Measurements from ENCODE around the gene SCN2B. TPM values are rescaled to one million over a fixed set of nuclear protein-coding genes. Genes with fewer than 3 reads are reported as not detected.
"Not testable (repeated sequence)": the region's sequence is repeated elsewhere in the genome, so short reads cannot be mapped to it uniquely, and the experiment has no call there.

The SCN2B gene
- total and polyA plus RNA-seq, 2 experiments from 2014 or later = not detected

DNA sequence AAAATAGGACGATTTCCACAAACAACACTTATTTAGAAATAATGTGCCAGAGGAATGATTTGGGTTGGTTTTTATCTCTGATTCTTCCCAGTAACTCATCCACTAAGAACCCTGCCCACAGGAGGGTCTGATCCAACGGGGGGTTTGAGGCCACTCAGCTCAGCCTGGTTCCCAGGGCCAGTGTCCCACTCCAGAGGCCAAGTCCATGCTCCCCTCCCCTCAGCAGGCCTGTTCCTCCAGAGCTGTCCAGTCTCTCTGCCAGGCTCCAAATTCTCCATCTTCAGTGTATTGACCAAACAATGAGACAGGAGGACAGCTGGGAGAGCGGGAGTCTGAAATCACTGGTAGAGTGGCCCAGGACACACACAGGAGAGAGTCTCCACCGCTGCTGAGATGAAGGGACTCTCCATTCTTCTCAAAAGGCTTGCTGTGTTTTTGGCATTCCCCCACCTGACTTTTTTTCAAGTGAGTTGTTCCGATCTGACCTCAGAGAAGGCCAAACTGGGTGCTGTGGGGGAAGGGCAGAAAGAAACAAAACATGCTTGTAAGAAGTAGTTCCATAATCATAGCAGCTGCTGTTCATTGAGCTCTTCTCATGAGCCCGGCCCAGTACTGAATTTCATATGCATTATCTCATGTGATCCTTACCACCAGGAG, 17.6 kb upstream of the SCN2B start:
- Histone ChIP-seq H3F3A (ENCODE audit: insufficient read depth) (peaks cover 7% of the 10 kb centered on the region; the same call in 1 of the 2 replicates), H3K9me3 (ENCODE audit: low read depth) (no peaks in the 10 kb centered on the region), H2AFZ (no peak overlapping the region), H3K27ac (no peak overlapping the region), H3K36me3 (ENCODE audit: low read depth) (no peaks in the 10 kb centered on the region), H3K27me3 (replicated peaks; ENCODE audit: insufficient read depth) (peaks cover 14% of the 10 kb centered on the region), H3K9me2 (ENCODE audit: insufficient read depth) (no peaks in the 10 kb centered on the region), H3K4me2 (ENCODE audit: unreplicated experiment) (no peak overlapping the region), H4K20me1 (ENCODE audit: insufficient read depth) (no peaks in the 10 kb centered on the region), H3K4me1 (ENCODE audit: insufficient read depth) (peaks cover 4% of the 10 kb centered on the region), H3K79me2 (ENCODE audit: insufficient read depth) (no peaks in the 10 kb centered on the region), H3K4me3 (no peak overlapping the region), H3K9ac (no peak overlapping the region)
- in situ Hi-C loops (cut with MboI) = loop anchor here (10.0 kb wide), 1 partner anchor 151 kb away; the partner anchor contains the start of genes CD3D and CD3G
- TF ChIP-seq EZH2 (IDR thresholded peaks at IDR 0.05; ENCODE audit: insufficient read depth, poor library complexity, severe bottlenecking) (no peak), EZH2phosphoT487 (IDR thresholded peaks at IDR 0.05; ENCODE audit: insufficient read depth, low read depth) (no peak)
- no peak for DNase-seq
- 64 to 71% methylated on average over 6 of the region's 6 CpGs for WGBS, 2 experiments (ENCODE audit: low coverage in 1 of 2, low lambda C conversion rate in 2 of 2, missing lambda C conversion rate in 2 of 2)

DNA sequence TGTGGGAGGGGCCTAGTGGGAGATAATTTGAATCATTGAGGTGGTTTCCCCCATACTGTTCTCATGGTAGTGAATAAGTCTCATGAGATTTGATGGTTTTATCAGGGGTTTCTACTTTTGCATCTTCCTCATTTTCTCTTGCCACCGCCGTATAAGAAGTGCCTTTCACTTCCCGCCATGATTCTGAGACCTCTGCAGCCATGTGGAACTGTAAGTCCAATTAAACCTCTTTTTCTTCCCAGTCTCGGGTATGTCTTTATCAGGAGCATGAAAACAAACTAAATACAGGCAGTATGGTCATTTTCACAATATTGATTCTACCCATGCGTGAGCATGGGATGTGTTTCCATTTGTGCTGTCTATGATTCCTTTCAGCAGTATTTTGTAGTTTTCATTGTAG, 16.4 kb upstream of the SCN2B start:
- not testable (repeated sequence) for DNase-seq; H3K9ac ChIP-seq; H3K4me2 ChIP-seq (ENCODE audit: unreplicated experiment); H3K4me3 ChIP-seq; H3F3A ChIP-seq (ENCODE audit: insufficient read depth); H4K20me1 ChIP-seq (ENCODE audit: insufficient read depth); H3K9me2 ChIP-seq (ENCODE audit: insufficient read depth); H3K27ac ChIP-seq; H2AFZ ChIP-seq; H3K79me2 ChIP-seq (ENCODE audit: insufficient read depth); H3K9me3 ChIP-seq (ENCODE audit: low read depth); H3K4me1 ChIP-seq (ENCODE audit: insufficient read depth); H3K36me3 ChIP-seq (ENCODE audit: low read depth)
- H3K27me3 ChIP-seq (replicated peaks; ENCODE audit: insufficient read depth) = peaks cover 14% of the 10 kb centered on the region
- WGBS, 2 experiments (ENCODE audit: low coverage in 1 of 2, low lambda C conversion rate in 2 of 2, missing lambda C conversion rate in 2 of 2) = 75 to 79% methylated on average over 5 of the region's 5 CpGs
- in situ Hi-C loops (cut with MboI) = loop anchor here (10.0 kb wide), 1 partner anchor 152 kb away; the partner anchor contains the start of genes CD3D and CD3G

- not testable (repeated sequence) for DNase-seq; H3K9me3 ChIP-seq (ENCODE audit: low read depth); H4K20me1 ChIP-seq (ENCODE audit: insufficient read depth); H3K4me2 ChIP-seq (ENCODE audit: unreplicated experiment); H3K4me1 ChIP-seq (ENCODE audit: insufficient read depth); H3K9me2 ChIP-seq (ENCODE audit: insufficient read depth); H3K27ac ChIP-seq; H3K4me3 ChIP-seq; H3F3A ChIP-seq (ENCODE audit: insufficient read depth); H2AFZ ChIP-seq; H3K9ac ChIP-seq; H3K79me2 ChIP-seq (ENCODE audit: insufficient read depth); H3K36me3 ChIP-seq (ENCODE audit: low read depth); H3K27me3 ChIP-seq (replicated peaks; ENCODE audit: insufficient read depth)
- in situ Hi-C loops (cut with MboI) = loop anchor here (10.0 kb wide), 1 partner anchor 154 kb away; the partner anchor contains the start of genes CD3D and CD3G
- WGBS, 2 experiments (ENCODE audit: low coverage in 1 of 2, low lambda C conversion rate in 2 of 2, missing lambda C conversion rate in 2 of 2) = 84 to 88% methylated on average over 2 of the region's 2 CpGs
These were observed 14.6 kb upstream of the SCN2B start for GRCh38 chr11:118190942-118191506.

- 72 to 77% methylated on average over 6 of the region's 6 CpGs for WGBS, 2 experiments (ENCODE audit: low coverage in 1 of 2, low lambda C conversion rate in 2 of 2, missing lambda C conversion rate in 2 of 2)
- Histone ChIP-seq H3K4me1 (ENCODE audit: insufficient read depth) (no peaks in the 10 kb centered on the region), H3K4me3 (no peak overlapping the region), H4K20me1 (ENCODE audit: insufficient read depth) (no peaks in the 10 kb centered on the region), H3K79me2 (ENCODE audit: insufficient read depth) (no peaks in the 10 kb centered on the region), H3K27me3 (replicated peaks; ENCODE audit: insufficient read depth) (peaks cover 24% of the 10 kb centered on the region), H3K9me3 (ENCODE audit: low read depth) (no peaks in the 10 kb centered on the region), H3F3A (ENCODE audit: insufficient read depth) (no peaks in the 10 kb centered on the region), H3K9me2 (ENCODE audit: insufficient read depth) (no peaks in the 10 kb centered on the region), H3K4me2 (ENCODE audit: unreplicated experiment) (no peak overlapping the region), H3K36me3 (ENCODE audit: low read depth) (no peaks in the 10 kb centered on the region), H3K27ac (no peak overlapping the region), H2AFZ (no peak overlapping the region), H3K9ac (no peak overlapping the region)
- DNase-seq = no peak
- no peak for TF ChIP-seq EZH2 (IDR thresholded peaks at IDR 0.05; ENCODE audit: insufficient read depth, poor library complexity, severe bottlenecking)
- TF ChIP-seq EZH2phosphoT487 (IDR thresholded peaks at IDR 0.05; ENCODE audit: insufficient read depth, low read depth) = no peak
- in situ Hi-C loops (cut with MboI) = no loop called here
These were observed 10.1 kb upstream of the SCN2B start for GRCh38 chr11:118186346-118187107.
